Measurements from ENCODE around the gene GCNA.

GCNA gene, protein sequence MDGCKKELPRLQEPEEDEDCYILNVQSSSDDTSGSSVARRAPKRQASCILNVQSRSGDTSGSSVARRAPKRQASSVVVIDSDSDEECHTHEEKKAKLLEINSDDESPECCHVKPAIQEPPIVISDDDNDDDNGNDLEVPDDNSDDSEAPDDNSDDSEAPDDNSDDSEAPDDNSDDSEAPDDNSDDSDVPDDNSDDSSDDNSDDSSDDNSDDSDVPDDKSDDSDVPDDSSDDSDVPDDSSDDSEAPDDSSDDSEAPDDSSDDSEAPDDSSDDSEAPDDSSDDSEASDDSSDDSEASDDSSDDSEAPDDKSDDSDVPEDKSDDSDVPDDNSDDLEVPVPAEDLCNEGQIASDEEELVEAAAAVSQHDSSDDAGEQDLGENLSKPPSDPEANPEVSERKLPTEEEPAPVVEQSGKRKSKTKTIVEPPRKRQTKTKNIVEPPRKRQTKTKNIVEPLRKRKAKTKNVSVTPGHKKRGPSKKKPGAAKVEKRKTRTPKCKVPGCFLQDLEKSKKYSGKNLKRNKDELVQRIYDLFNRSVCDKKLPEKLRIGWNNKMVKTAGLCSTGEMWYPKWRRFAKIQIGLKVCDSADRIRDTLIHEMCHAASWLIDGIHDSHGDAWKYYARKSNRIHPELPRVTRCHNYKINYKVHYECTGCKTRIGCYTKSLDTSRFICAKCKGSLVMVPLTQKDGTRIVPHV

DNA sequence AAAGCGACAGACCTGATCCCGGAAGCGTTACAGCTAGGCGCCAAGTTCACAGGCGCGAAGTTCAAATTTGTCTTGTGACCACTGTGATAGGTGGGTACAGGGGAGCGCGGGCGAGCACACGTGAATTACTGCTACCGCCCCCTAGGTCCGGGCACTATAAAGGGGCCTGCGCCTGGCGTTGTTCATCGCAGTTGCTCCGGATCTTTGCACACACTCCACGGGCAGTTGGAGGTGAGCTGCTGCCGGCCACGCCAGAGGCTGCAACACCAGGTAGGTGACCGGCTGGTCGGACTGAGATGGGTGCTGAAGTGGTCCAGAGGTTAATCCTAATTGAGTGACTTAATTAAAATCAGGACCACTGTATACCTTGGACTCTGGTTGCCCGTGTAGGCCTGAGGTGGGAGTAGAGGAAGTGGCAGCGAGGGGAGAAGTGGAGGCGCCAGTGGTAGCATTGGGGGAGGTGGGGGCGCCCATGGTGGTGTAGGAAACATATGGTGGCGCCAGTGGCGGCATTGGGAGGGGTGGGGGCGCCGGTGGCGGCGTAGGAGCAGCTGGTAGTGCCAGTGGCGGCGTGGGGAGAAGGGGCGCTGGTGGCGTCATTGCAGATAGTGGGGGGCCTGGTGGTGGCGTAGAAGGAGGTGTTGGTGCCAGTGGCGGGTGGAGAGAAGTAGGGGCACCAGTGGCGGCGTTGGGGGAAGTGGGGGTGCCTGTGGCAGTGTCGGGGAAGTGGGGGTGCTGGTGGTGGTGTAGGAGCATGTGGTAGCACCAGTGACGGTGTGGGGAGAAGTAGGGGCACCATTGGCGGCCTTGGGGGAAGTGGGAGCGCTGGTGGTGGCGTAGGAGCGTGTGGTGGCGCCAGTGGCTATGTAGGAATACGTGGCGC is at the start of gene GCNA:
Gene GCNA (plus strand): TSS at position 185 of the 883 bp plus-strand sequence. CDS start 2,385 bp downstream, outside the sequence.
- H3K4me1 Mint-ChIP-seq: no peaks in the 10 kb centered on the region
- peaks cover 33% of the 10 kb centered on the region for H3K36me3 Mint-ChIP-seq
- H3K4me3 Mint-ChIP-seq: no peak within 1 kb of the TSS
- no peak within 1 kb of the TSS for H3K27ac Mint-ChIP-seq
- no peak for ATAC-seq
- no peaks in the 10 kb centered on the region for H3K9me3 Mint-ChIP-seq
- no peaks in the 10 kb centered on the region for H3K27me3 Mint-ChIP-seq

DNA sequence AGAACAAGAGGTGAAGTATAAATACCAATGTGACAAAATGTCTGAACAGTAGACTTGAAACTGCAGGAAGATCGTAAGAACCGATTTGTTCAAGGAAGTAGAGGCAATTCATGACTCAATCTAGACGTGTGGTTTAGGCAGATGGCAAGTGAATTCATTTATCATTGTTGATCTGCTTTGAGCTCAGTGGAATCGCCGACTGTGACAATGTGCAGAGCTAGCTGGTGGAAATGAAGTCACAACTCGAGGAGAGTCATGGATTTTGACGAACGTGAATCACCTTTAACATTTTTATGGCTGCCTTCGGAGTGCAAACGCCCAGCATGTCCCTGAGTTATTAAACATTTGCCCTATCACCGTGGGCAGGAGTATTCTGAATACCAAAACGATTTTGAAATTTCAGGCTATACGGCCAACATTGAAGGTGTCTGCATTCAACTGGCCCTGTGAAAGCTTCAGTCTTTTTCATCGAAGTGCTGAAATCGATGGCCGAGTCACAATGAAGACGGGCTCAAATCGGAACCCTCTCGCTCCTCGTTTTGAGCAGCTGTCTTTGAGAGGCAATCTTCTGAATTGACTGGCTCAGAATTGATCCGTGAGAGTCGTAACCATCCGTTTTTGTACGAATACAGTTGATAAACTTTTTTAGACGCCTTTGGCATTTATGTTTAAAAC is 46.0 kb upstream of the GCNA start:
- H3K27me3 Mint-ChIP-seq: no peaks in the 10 kb centered on the region
- no peaks in the 10 kb centered on the region for H3K9me3 Mint-ChIP-seq
- peaks cover 24% of the 10 kb centered on the region for H3K36me3 Mint-ChIP-seq
- H3K4me3 Mint-ChIP-seq: peak overlapping the region; percentile 98
- H3K27ac Mint-ChIP-seq: peak overlapping the region; percentile 97
- ATAC-seq: peak; percentile 57
- H3K4me1 Mint-ChIP-seq: peaks cover 15% of the 10 kb centered on the region

DNA sequence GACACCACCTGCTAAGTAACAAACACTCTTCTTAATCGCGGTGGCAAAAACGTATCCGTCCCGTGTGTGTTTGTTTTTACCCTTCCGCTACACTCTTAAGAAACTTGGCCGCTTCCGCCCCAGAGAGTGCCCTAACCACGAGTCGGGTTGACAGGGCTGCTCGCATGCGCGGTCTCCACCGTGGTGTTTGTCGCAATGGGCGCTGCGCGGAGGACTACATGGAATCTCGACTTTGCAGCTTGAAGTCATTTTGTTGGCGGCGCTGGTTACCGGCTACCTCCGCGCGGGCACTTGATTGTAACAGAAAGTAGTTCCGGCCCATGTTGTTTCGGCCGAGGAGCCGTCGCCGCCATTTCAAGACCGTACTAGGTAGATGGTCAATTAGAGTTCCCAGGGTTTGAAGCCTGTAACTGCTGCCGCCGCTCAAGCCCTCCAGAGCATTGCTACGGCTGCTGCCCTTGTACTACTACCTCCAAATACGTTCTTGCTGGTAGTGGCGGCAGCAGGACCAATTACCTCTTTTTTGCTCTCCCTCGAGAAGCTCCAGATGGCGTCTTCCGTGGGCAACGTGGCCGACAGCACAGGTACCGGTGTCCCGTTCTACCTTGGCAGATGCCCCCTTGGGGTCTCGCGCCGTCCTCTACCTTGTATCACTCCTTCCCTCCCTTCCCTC is 45.3 kb upstream of the GCNA start, which contains the start of gene OGT:
Gene OGT (plus strand): TSS at position 352 of the 673 bp plus-strand sequence. CDS start 196 bp downstream, at position 548.
- Mint-ChIP-seq H3K9me3 (no peaks in the 10 kb centered on the region), H3K27me3 (no peaks in the 10 kb centered on the region), H3K4me3 (peak within 1 kb of the TSS; percentile 98), H3K27ac (peak within 1 kb of the TSS; percentile 97), H3K4me1 (peaks cover 19% of the 10 kb centered on the region), H3K36me3 (peaks cover 24% of the 10 kb centered on the region)
- peak; percentile 96 for ATAC-seq

DNA sequence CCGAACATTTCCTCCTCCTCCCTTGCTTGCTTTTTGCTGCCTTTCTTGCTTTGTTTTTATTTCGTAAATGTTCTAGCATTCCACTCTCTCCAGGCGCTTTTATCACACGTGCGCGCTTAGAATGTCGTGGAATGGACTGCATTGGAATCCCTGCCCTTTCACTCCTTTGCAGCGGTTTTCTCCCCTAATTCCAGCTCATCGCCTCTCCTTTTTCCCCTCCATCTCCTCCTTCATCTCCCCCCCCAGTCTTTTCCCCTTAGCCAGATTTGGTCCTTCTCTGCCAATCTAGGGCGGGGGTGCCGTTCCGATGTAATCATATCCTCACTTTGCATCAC is 44.8 kb upstream of the GCNA start:
- Mint-ChIP-seq H3K27ac (peak overlapping the region; percentile 97), H3K4me3 (peak overlapping the region; percentile 98), H3K27me3 (no peaks in the 10 kb centered on the region), H3K9me3 (no peaks in the 10 kb centered on the region), H3K36me3 (peaks cover 24% of the 10 kb centered on the region), H3K4me1 (peaks cover 20% of the 10 kb centered on the region)
- ATAC-seq: no peak

DNA sequence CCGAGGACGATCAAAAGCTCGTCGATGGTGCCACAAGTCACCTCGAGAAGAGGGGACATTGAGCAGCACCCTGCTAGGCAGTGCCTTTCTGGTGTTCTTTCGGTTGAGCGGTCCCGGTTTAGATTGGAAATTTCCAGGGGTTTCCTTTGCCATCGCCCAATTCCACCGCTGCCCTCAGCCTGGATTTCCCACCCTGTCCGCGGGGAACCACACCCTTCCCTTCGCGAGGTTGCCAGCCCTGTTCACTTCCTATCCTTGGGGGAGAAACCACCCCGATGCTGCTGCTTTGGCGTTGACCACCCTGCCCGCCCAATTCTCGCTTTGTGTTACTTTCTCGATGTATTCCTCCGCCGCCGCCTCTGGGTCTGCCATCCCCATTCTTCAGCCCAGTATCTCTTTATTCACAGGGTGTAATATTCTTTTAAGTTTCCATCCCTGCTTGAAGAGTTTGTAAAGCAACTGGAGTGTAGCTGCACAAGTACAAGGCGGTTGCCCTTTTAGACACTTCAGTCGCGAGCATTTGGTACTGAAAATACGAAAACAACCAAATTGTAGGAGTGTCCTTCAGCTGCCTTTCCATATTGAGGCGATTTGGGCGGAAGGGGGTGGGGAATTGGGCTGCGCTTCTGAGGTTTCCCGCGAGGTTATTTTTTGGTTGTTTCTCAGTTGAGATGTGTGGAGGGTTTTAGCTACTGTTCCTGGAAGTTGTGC is 44.2 kb upstream of the GCNA start:
- peak overlapping the region; percentile 97 for H3K27ac Mint-ChIP-seq
- H3K36me3 Mint-ChIP-seq: peaks cover 24% of the 10 kb centered on the region
- peaks cover 20% of the 10 kb centered on the region for H3K4me1 Mint-ChIP-seq
- no peaks in the 10 kb centered on the region for H3K9me3 Mint-ChIP-seq
- peak overlapping the region; percentile 98 for H3K4me3 Mint-ChIP-seq
- no peak for ATAC-seq
- H3K27me3 Mint-ChIP-seq: no peaks in the 10 kb centered on the region

DNA sequence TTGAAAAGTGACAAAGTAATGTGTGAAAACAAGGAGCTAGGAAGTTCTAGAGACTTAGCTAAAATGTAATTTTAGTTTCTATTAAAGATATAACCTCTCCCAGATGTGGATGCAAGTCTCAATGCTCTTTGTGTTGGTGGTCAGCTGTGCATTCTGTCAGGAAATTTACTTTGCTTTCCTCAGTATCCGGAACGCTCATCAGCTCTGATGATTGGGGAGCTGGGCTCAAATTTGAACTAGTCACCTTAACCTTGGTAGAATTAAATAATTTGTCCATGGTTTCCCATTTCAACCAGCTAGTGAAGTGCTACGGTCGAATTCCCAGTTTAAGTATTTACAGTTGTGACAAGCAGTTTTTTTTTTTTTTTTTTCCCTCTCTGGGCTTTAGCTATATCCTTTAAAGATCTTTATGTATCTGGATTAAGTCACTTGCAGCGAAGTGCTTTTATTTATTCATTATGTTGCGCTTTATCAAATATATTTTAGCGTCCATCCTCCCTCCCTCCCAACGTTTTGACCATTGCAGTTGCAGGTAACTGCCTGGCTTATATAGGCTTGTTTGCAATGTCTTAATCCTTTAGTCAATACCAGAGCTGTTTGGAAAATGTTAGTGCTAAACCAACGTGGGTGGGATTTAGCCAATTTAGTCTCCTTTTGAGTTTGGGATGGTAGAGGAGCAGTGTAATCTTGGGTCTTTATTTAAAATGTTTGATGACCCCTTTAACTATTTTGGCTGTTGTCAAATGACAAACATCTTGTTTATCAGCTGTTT is 43.3 kb upstream of the GCNA start:
- ATAC-seq: no peak
- Mint-ChIP-seq H3K27me3 (no peaks in the 10 kb centered on the region), H3K9me3 (no peaks in the 10 kb centered on the region), H3K4me3 (peak overlapping the region; percentile 98), H3K36me3 (peaks cover 24% of the 10 kb centered on the region), H3K4me1 (peaks cover 26% of the 10 kb centered on the region), H3K27ac (peak overlapping the region; percentile 97)

DNA sequence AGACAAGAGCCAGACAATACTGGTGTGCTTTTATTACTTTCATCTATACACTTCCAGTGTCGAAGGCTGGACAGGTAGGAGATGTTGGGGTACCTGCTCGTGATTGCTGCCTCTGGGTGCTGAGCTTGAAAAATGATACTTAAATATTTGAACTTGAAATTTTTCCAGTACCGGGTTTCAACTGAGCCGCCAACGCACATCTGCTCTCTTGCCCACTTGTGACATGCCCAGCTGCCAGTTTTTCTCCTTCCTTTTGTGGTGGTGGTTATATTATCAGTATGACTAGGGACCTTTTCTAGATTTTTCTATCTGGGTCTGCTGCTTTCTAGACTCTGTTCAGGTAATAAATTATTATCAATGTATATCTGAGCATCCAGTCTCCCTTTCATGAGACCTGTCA is 42.0 kb upstream of the GCNA start:
- Mint-ChIP-seq H3K9me3 (no peaks in the 10 kb centered on the region), H3K27ac (peak overlapping the region; percentile 78), H3K4me3 (peak overlapping the region; percentile 66), H3K36me3 (peaks cover 24% of the 10 kb centered on the region), H3K27me3 (no peaks in the 10 kb centered on the region), H3K4me1 (peaks cover 29% of the 10 kb centered on the region)
- ATAC-seq: peak; percentile 16

DNA sequence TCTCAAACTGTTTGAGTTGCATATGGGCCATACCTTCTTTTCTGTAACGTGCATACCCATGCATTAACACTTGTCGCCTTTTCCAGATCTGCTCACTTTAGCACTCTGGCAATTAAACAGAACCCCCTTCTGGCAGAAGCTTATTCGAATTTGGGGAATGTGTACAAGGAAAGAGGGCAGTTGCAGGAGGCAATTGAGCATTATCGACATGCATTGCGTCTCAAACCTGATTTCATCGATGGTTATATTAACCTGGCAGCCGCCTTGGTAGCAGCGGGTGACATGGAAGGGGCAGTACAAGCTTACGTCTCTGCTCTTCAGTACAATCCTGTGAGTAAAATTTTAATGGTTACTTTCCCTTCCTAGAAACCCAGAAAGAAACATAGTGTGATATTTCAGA is 40.5 kb upstream of the GCNA start:
- no peak for ATAC-seq
- H3K9me3 Mint-ChIP-seq: no peaks in the 10 kb centered on the region
- peaks cover 37% of the 10 kb centered on the region for H3K4me1 Mint-ChIP-seq
- no peak overlapping the region for H3K27ac Mint-ChIP-seq
- H3K4me3 Mint-ChIP-seq: no peak overlapping the region
- H3K27me3 Mint-ChIP-seq: no peaks in the 10 kb centered on the region
- H3K36me3 Mint-ChIP-seq: peaks cover 29% of the 10 kb centered on the region

DNA sequence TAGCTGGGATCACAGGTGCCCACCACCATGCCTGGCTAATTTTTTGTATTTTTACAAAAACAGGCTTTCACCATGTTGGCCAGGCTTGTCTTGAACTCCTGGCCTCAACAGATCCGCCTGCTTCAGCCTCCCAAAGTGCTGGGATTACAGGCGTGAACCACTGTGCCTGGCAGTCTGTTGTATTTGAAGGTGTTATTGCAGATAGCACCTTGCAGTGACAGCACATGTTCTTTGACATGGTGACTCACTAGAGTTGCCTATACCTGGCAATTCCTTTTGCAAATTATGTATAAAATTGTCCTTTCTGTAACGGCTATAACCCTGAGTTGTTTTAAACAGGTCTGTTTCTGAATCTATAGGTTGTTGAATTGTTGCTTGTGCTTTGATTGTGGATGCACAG is 37.4 kb upstream of the GCNA start:
- Mint-ChIP-seq H3K4me1 (peaks cover 44% of the 10 kb centered on the region), H3K36me3 (peaks cover 22% of the 10 kb centered on the region), H3K4me3 (peak overlapping the region; percentile 54), H3K27me3 (no peaks in the 10 kb centered on the region), H3K27ac (peak overlapping the region; percentile 43), H3K9me3 (no peaks in the 10 kb centered on the region)
- peak; percentile 57 for ATAC-seq

DNA sequence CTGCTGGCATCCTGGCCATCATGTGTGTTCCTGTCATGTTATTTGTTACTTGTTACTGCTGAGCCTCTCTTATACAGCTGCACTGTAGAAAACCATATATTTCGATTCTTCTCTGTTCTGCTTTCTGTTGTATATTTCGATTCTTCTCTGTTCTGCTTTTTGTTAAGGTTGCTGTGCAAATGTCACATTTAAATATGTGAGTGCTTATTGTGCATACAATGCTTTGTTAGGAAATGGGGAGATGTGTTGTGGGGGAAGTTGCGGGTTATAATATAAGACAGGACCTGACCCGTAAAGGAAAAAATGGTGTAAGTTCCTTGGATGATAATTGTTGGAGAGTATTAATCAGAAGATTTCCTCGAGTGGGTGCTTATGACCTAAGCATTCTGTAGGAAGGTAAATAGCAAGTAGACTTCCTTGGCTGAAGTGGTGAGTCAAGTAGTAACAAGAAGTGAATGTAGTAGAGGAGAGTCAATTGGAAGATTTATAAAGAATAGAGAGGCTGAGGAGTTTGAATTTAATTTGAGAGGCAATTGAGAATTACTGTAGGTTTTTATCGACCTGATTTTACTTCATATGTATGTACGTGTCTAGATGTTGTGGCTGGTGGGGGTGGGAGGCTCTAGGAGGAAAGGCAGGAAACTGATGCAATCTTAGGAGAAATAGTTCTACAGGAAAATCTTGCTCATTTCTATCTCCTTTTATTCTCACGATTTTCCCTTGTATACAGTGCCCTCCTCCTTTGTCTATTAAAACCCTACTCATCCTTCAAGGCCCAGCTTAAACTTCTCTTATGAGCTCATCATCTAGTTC is 36.8 kb upstream of the GCNA start:
- peaks cover 26% of the 10 kb centered on the region for H3K36me3 Mint-ChIP-seq
- peak overlapping the region; percentile 54 for H3K4me3 Mint-ChIP-seq
- H3K27me3 Mint-ChIP-seq: no peaks in the 10 kb centered on the region
- H3K9me3 Mint-ChIP-seq: no peaks in the 10 kb centered on the region
- ATAC-seq: peak; percentile 94
- peaks cover 41% of the 10 kb centered on the region for H3K4me1 Mint-ChIP-seq
- H3K27ac Mint-ChIP-seq: peak overlapping the region; percentile 43

DNA sequence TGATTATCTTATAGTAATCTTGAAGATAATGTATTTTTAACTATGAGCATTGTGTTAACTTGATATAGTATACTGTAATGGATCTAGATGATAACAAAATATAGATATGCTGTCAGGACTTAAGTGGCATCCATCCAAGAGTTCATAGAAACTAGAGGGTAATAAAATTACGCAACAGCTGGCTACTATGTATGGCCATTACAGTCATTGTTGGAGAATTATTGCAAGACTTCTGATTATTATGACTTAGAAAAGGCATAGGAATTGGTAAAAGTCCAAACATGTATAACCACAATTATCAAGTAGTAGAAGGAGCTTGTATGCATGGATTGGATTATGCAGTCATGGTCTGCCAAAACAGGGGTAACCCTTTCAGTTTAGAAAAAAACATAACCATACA is 35.8 kb upstream of the GCNA start:
- Mint-ChIP-seq H3K4me1 (peaks cover 36% of the 10 kb centered on the region), H3K4me3 (peak overlapping the region; percentile 9), H3K9me3 (no peaks in the 10 kb centered on the region), H3K27ac (peak overlapping the region; percentile 43), H3K27me3 (no peaks in the 10 kb centered on the region), H3K36me3 (peaks cover 28% of the 10 kb centered on the region)
- no peak for ATAC-seq

DNA sequence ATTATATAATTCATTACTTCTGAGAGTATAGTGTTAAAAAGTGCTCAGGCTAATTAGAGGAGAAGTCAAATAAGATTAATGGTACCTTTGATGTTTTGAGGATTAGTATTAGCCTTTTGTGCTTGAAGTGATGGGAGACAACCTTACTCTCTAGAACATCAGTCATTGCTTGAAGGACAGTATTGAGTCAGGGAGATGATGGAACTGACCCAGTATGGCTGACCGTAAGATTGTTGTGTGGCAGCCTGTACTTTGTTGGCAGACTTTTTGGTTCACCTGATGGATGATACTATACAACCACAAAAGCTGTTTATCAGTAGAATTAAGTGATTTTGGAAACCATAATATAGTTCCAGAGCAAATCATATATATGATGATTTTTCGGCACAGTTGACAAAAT is 35.4 kb upstream of the GCNA start:
- Mint-ChIP-seq H3K4me1 (peaks cover 32% of the 10 kb centered on the region), H3K27ac (no peak overlapping the region), H3K9me3 (no peaks in the 10 kb centered on the region), H3K4me3 (peak overlapping the region; percentile 9), H3K36me3 (peaks cover 28% of the 10 kb centered on the region), H3K27me3 (no peaks in the 10 kb centered on the region)
- no peak for ATAC-seq
